H1 (cell line): ENCODE results near the gene NUBP2. TPM values are rescaled to one million over a fixed set of nuclear protein-coding genes. Genes with fewer than 3 reads are reported as not detected.

Source experiments
- CTCF ChIA-PET: fragments of 300-600 bp; sonication (Branson Sonifier 250); formaldehyde crosslinking; loops from one replicate; lab custom pipeline; 2021; ENCODE audit not compliant: partially characterized antibody; lab: Charles Lee
- POLR2A ChIA-PET: fragments of 300-600 bp; sonication (Branson Sonifier 250); formaldehyde crosslinking; loops from one replicate; lab custom pipeline; 2021; ENCODE audit warnings: inconsistent platforms; ENCODE audit not compliant: partially characterized antibody; lab: Charles Lee
- DNase-seq, 2 experiments: peaks; one replicate each; pipeline versions ENCODE4 v3.0.0 to v3.0.0-alpha.2; 2010 to 2022; ENCODE audit warnings: low spot score in 2 of 2, low read depth in 1 of 2, mixed read lengths in 1 of 2
- FAIRE-seq: peaks from 2 replicates; lab custom pipeline; 2011; peaks lifted over from hg19 to GRCh38; lab: Jason Lieb, UNC
- H2AFZ ChIP-seq: 2 replicates; pipeline ENCODE4 v1.8.1; 2012; ENCODE audit warnings: low read length, inconsistent platforms
- H2AK5ac ChIP-seq: 2 replicates; pipeline ENCODE4 v1.6.1; 2013; ENCODE audit warnings: low read depth, low read length
- H2BK120ac ChIP-seq: replicated peaks from 2 replicates; pipeline ENCODE3; 2013; ENCODE audit warnings: low read depth, low read length, inconsistent platforms
- H2BK12ac ChIP-seq: 2 replicates; pipeline ENCODE4 v1.6.1; 2013; ENCODE audit warnings: low read depth, low read length
- H2BK15ac ChIP-seq: 2 replicates; pipeline ENCODE4 v1.6.1; 2013; ENCODE audit warnings: low read length
- H2BK20ac ChIP-seq: 2 replicates; pipeline ENCODE4 v1.6.1; 2013; ENCODE audit warnings: low read length
- H2BK5ac ChIP-seq: 2 replicates; pipeline ENCODE4 v1.6.1; 2013; ENCODE audit warnings: low read depth, low read length
- H3K14ac ChIP-seq: 2 replicates; pipeline ENCODE4 v1.6.1; 2013; ENCODE audit warnings: inconsistent platforms; ENCODE audit not compliant: insufficient read length
- H3K18ac ChIP-seq: 2 replicates; pipeline ENCODE4 v1.6.1; 2013; ENCODE audit warnings: low read length; ENCODE audit errors: extremely low read depth
- H3K23ac ChIP-seq: 2 replicates; pipeline ENCODE4 v1.6.1; 2013; ENCODE audit warnings: inconsistent platforms; ENCODE audit not compliant: insufficient read length
- H3K23me2 ChIP-seq: 2 replicates; pipeline ENCODE4 v1.6.1; 2013; ENCODE audit warnings: low read depth, low read length
- H3K27ac ChIP-seq: 2 replicates; pipeline ENCODE4 v1.6.1; 2011; ENCODE audit warnings: low read depth, low read length, inconsistent platforms
- H3K27me3 ChIP-seq, 4 experiments: replicated peaks in 1 of 4; 1 replicate in 1 of 4; 2 replicates in 3 of 4; pipeline versions ENCODE4 v1.6.1 to v1.8.1; 2011 to 2013; ENCODE audit warnings: low read length in 3 of 4, mild to moderate bottlenecking in 3 of 4, inconsistent platforms in 2 of 4, mixed read lengths in 2 of 4, moderate library complexity in 1 of 4; ENCODE audit not compliant: control insufficient read depth in 3 of 4, insufficient read depth in 3 of 4; ENCODE audit errors: extremely low read depth in 1 of 4
- H3K36me3 ChIP-seq, 4 experiments: 2 replicates each; pipeline versions ENCODE4 v1.6.1 to v1.8.1; 2011 to 2013; ENCODE audit warnings: mild to moderate bottlenecking in 4 of 4, low read length in 3 of 4, moderate library complexity in 2 of 4, control low read depth in 1 of 4, inconsistent platforms in 1 of 4; ENCODE audit not compliant: insufficient read depth in 4 of 4, control insufficient read depth in 2 of 4
- H3K4ac ChIP-seq: replicated peaks from 2 replicates; pipeline ENCODE3; 2013; ENCODE audit warnings: low read length, low read depth, mixed read lengths, inconsistent platforms; ENCODE audit not compliant: insufficient read length
- H3K4me1 ChIP-seq, 4 experiments: replicated peaks in 1 of 4; 1 replicate in 1 of 4; 2 replicates in 3 of 4; pipeline versions ENCODE4 v1.6.1 to v1.8.1; 2011 to 2013; ENCODE audit warnings: low read length in 3 of 4, inconsistent platforms in 2 of 4, mixed read lengths in 1 of 4; ENCODE audit not compliant: insufficient read depth in 4 of 4, control insufficient read depth in 3 of 4
- H3K4me2 ChIP-seq, 2 experiments: 2 replicates each; pipeline versions ENCODE4 v1.6.1 to v1.8.1; 2011 to 2013; ENCODE audit warnings: low read depth in 2 of 2, low read length in 2 of 2, control low read depth in 1 of 2, inconsistent platforms in 1 of 2, mild to moderate bottlenecking in 1 of 2; ENCODE audit not compliant: insufficient read depth in 1 of 2
- H3K4me3 ChIP-seq, 4 experiments: fragments of 200-600, 300-600 bp in 1 of 4; sonication (generic), shearing (Covaris generic), sonication (Bioruptor Twin) in 1 of 4; 2 replicates each; pipeline versions ENCODE4 v1.5.1 to v1.8.1; 2011 to 2016; ENCODE audit warnings: low read length in 4 of 4, low read depth in 3 of 4, control low read depth in 2 of 4, inconsistent platforms in 2 of 4, mild to moderate bottlenecking in 2 of 4, mixed read lengths in 1 of 4, moderate library complexity in 1 of 4; ENCODE audit not compliant: insufficient read depth in 2 of 4; ENCODE audit errors: extremely low read depth in 1 of 4
- H3K56ac ChIP-seq: replicated peaks from 2 replicates; pipeline ENCODE3; 2013; ENCODE audit warnings: low read depth, mild to moderate bottlenecking, mixed read lengths, low read length, inconsistent platforms; ENCODE audit not compliant: insufficient read length
- H3K79me1 ChIP-seq: 2 replicates; pipeline ENCODE4 v1.6.1; 2013; ENCODE audit warnings: low read depth, low read length, control low read depth
- H3K79me2 ChIP-seq, 2 experiments: 2 replicates each; pipeline versions ENCODE4 v1.6.1 to v1.8.1; 2012 to 2013; ENCODE audit warnings: low read length in 2 of 2, mild to moderate bottlenecking in 2 of 2, inconsistent platforms in 1 of 2; ENCODE audit not compliant: insufficient read depth in 2 of 2, control insufficient read depth in 1 of 2
- H3K9ac ChIP-seq, 4 experiments: replicated peaks in 1 of 4; 1 replicate in 1 of 4; 2 replicates in 3 of 4; pipeline versions ENCODE4 v1.6.1 to v1.8.1; 2011 to 2013; ENCODE audit warnings: low read depth in 3 of 4, low read length in 3 of 4, control low read depth in 2 of 4, mild to moderate bottlenecking in 2 of 4, moderate library complexity in 2 of 4, inconsistent platforms in 1 of 4; ENCODE audit errors: extremely low read depth in 1 of 4
- H3K9me3 ChIP-seq, 2 experiments: 2 replicates each; pipeline versions ENCODE4 v1.6.1 to v1.8.1; 2012 to 2013; ENCODE audit warnings: mild to moderate bottlenecking in 2 of 2, moderate library complexity in 2 of 2, control low read depth in 1 of 2, inconsistent platforms in 1 of 2, low read depth in 1 of 2, low read length in 1 of 2, mixed read lengths in 1 of 2; ENCODE audit not compliant: insufficient read depth in 2 of 2
- H4K20me1 ChIP-seq, 2 experiments: replicated peaks in 1 of 2; 2 replicates each; pipeline versions ENCODE3 to v1.8.1; 2011 to 2013; ENCODE audit warnings: inconsistent platforms in 2 of 2, low read length in 2 of 2, mild to moderate bottlenecking in 1 of 2; ENCODE audit not compliant: insufficient read depth in 2 of 2, control insufficient read depth in 1 of 2
- H4K5ac ChIP-seq: 2 replicates; pipeline ENCODE4 v1.6.1; 2013; ENCODE audit warnings: low read length, low read depth, mixed read lengths, inconsistent platforms; ENCODE audit not compliant: insufficient read length
- H4K8ac ChIP-seq: 2 replicates; pipeline ENCODE4 v1.8.0; 2013; ENCODE audit warnings: mild to moderate bottlenecking, moderate library complexity, low read length, inconsistent platforms; ENCODE audit not compliant: insufficient read depth; ENCODE audit errors: extremely low read depth
- H4K91ac ChIP-seq: replicated peaks from 2 replicates; pipeline ENCODE3; 2013; ENCODE audit warnings: low read length, mixed read lengths, inconsistent platforms; ENCODE audit not compliant: insufficient read length
- BRCA1 ChIP-seq: IDR thresholded peaks from 2 replicates; pipeline ENCODE4 v1.6.1; 2012; ENCODE audit warnings: low read depth, low read length, improper control_type of control experiment
- FOSL1 ChIP-seq: IDR thresholded peaks from 2 replicates; pipeline ENCODE4 v1.6.1; 2011; ENCODE audit warnings: mild to moderate bottlenecking, low read depth, low read length, moderate library complexity; ENCODE audit not compliant: insufficient read depth
- KDM4A ChIP-seq: IDR thresholded peaks from one replicate; pipeline ENCODE4 v1.7.1; 2012; ENCODE audit warnings: low read depth, mild to moderate bottlenecking, moderate library complexity, low read length, inconsistent platforms; ENCODE audit not compliant: severe bottlenecking
- NRF1 ChIP-seq: IDR thresholded peaks from 2 replicates; pipeline ENCODE4 v1.6.1; 2011; ENCODE audit warnings: mild to moderate bottlenecking, low read depth, low read length, improper control_type of control experiment
- PHF8 ChIP-seq: fragments of 200-600 bp; sonication (generic); conservative IDR thresholded peaks from 2 replicates; pipeline ENCODE4 v1.7.1; 2012; ENCODE audit warnings: low read depth, mild to moderate bottlenecking, inconsistent platforms, low read length, moderate library complexity
- YY1 ChIP-seq: IDR thresholded peaks from 2 replicates; pipeline ENCODE4 v1.6.1; 2011; ENCODE audit warnings: low read depth, mild to moderate bottlenecking, low read length
- WGBS, 2 experiments: shearing (Covaris generic) in 1 of 2; methylation state at CpG; one replicate each; pipeline versions ENCODE4 v1.1.6 to v1.1.7; 2013 to 2015; ENCODE audit warnings: low lambda C conversion rate in 2 of 2, mixed read lengths in 2 of 2, inconsistent platforms in 1 of 2, low coverage in 1 of 2, missing lambda C conversion rate in 1 of 2; ENCODE audit not compliant: insufficient replicate concordance in 2 of 2, insufficient coverage in 1 of 2, insufficient read length in 1 of 2; ENCODE audit errors: extremely low coverage in 1 of 2, missing lambda C conversion rate in 1 of 2; 5-methylcytosine and 5-hydroxymethylcytosine counted together
- polyA plus RNA-seq, 7 experiments: library from polyadenylated mRNA; depleted of rRNA in 3 of 7; stranded (reverse) in 5 of 7; unstranded in 2 of 7; fragments of >200 nt in 5 of 7; fragments of 200-250 nt in 2 of 7; gene quantifications; 1 replicate in 5 of 7; 2 replicates in 1 of 7; 4 replicates in 1 of 7; pipeline versions ENCODE4 v1.2.1 to v1.2.3, GENCODE V29; 2011 to 2013; ENCODE audit warnings: missing spikeins in 2 of 7, mixed read lengths in 2 of 7
- total RNA-seq: library from RNA; stranded (reverse); fragmentation: NEBNext Ultra II Directional; extraction: Animal tissue kit (Norgen Biotek cat#: 25700); gene quantifications from 2 replicates; pipeline ENCODE4 v1.2.1, GENCODE V29; 2021

The NUBP2 gene
- total and polyA plus RNA-seq, 2 of the 8 experiments (the other 6 are each of a cell fraction or from before 2014, with no cell fraction given): 70.3 to 96.9 TPM

DNA sequence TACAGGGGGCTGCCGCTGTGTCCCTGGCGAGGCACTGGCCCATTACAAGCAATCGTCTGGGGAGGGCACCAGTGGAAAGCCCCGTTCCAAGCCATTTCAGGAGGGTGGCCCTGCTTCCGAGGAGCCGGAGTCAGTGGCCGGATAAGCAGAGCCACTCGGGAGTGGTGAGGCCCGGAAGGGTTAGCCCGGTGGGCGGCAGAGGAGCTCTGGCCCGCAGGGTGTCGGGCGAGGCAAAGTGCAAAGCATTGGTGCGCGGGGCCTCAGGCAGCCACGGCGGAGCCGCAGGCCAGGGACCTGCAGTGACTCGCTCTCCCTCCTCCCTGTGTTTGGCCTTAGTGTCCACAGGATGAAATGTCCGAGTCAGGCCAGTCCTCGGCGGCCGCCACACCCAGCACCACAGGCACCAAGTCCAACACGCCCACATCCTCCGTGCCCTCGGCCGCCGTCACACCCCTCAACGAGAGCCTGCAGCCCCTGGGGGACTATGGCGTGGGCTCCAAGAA is 36.0 kb upstream of the NUBP2 start:
- H3K14ac ChIP-seq: no peak overlapping the region
- no peak overlapping the region for H3K18ac ChIP-seq
- H3K27ac ChIP-seq: no peak overlapping the region
- no peak overlapping the region for H2BK20ac ChIP-seq
- no peak overlapping the region for H4K5ac ChIP-seq
- H3K79me2 ChIP-seq: no peaks in the 10 kb centered on the region
- H2BK15ac ChIP-seq: no peak overlapping the region
- no peak overlapping the region for H3K4ac ChIP-seq
- 85% methylated on average over 28 of the region's 31 CpGs; no CpG with 5 or more reads in 1 of the 2 experiments for WGBS, 2 experiments
- FAIRE-seq: no peak
- no peaks in the 10 kb centered on the region for H3K27me3 ChIP-seq
- H4K20me1 ChIP-seq: peaks cover 0 to 6% of the 10 kb centered on the region in 2 experiments
- H3K9me3 ChIP-seq: no peaks in the 10 kb centered on the region
- H2AK5ac ChIP-seq: no peak overlapping the region
- CTCF ChIA-PET: interaction anchor here (0.6 to 3.1 kb wide), 4 partner anchors 10 to 190 kb away, joined by 3 to 12 read pairs (median 6); no protein-coding TSS in a partner anchor
- H2BK5ac ChIP-seq: no peak overlapping the region
- H2BK120ac ChIP-seq: no peak overlapping the region
- no peak overlapping the region for H4K91ac ChIP-seq
- H4K8ac ChIP-seq: peak overlapping the region; percentile 85; the same call in 1 of the 2 replicates
- H2BK12ac ChIP-seq: no peak overlapping the region
- H3K4me2 ChIP-seq: no peak overlapping the region
- no peaks in the 10 kb centered on the region for H3K79me1 ChIP-seq
- no peaks in the 10 kb centered on the region for H3K4me1 ChIP-seq
- TF ChIP-seq NRF1 (no peak), FOSL1 (no peak), PHF8 (no peak), KDM4A (no peak), YY1 (no peak), BRCA1 (no peak)
- H3K23ac ChIP-seq: no peak overlapping the region
- peaks cover 0 to 14% (median 2%) of the 10 kb centered on the region in 4 experiments; a peak in 4 of 8 replicates for H3K36me3 ChIP-seq
- DNase-seq: no peak
- no peaks in the 10 kb centered on the region for H3K23me2 ChIP-seq
- no peak overlapping the region for H3K56ac ChIP-seq
- no peak overlapping the region for H3K4me3 ChIP-seq
- H2AFZ ChIP-seq: no peak overlapping the region
- H3K9ac ChIP-seq: no peak overlapping the region
- POLR2A ChIA-PET: interaction anchor here (0.7 to 5.5 kb wide), 4 partner anchors 10 to 22 kb away, joined by 3 to 18 read pairs (median 4); no protein-coding TSS in a partner anchor
